Measurements from ENCODE around the gene KCNQ1. TPM values are rescaled to one million over a fixed set of nuclear protein-coding genes. Genes with fewer than 3 reads are reported as not detected.

KCNQ1 gene
- polyA plus RNA-seq, 1 of the 3 experiments (the other 2 are of a cell fraction), result 0.05 TPM

- Histone ChIP-seq H3K27me3 (ENCODE audit: insufficient read depth) (no peaks in the 10 kb centered on the region), H3K9me3 (no peaks in the 10 kb centered on the region), H3K4me1 (ENCODE audit: control insufficient read depth in 1 of 2, insufficient read depth in 2 of 2, low read depth in 1 of 2, low read length in 1 of 2) (peaks cover 5 to 9% of the 10 kb centered on the region in 2 experiments; a peak in 2 of 4 replicates), H3K9me2 (no peaks in the 10 kb centered on the region), H2AFZ (ENCODE audit: low read depth) (peak overlapping the region; percentile 69; the same call in 1 of the 2 replicates), H3K36me3 (replicated peaks in 1 of 2; ENCODE audit: control insufficient read depth in 1 of 2, insufficient read depth in 2 of 2, low read length in 1 of 2) (no peaks in the 10 kb centered on the region), H3F3A (replicated peaks; ENCODE audit: insufficient read depth) (no peaks in the 10 kb centered on the region), H3K27ac (ENCODE audit: low read depth in 2 of 2, low read length in 1 of 2) (peak overlapping the region in 1 of 2 experiments; percentile 62; a peak in 2 of 4 replicates), H4K20me1 (ENCODE audit: insufficient read depth) (no peaks in the 10 kb centered on the region), H3K79me2 (ENCODE audit: insufficient read depth) (no peaks in the 10 kb centered on the region), H3K4me2 (peak overlapping the region; percentile 65), H3K9ac (peak overlapping the region; percentile 51; the same call in 1 of the 2 replicates), H3K4me3 (ENCODE audit: low read depth in 2 of 2, low read length in 1 of 2) (peak overlapping the region in 1 of 2 experiments; percentile 34; a peak in 1 of 4 replicates)
- ChIA-PET POLR2A (interaction anchor here (0.8 to 1.9 kb wide), 4 partner anchors 105 to 359 kb away, joined by 3 to 14 read pairs (median 4); no protein-coding TSS in a partner anchor), CTCF (interaction anchor here (0.5 to 15.4 kb wide), 123 partner anchors 9 to 688 kb away, joined by 3 to 1016 read pairs (median 6); partner anchors contain the start of genes C11orf21, CDKN1C, KCNQ1 and KCNQ1OT1)
- DNase-seq, result peak; percentile 90
- 36% methylated on average over 34 of the region's 43 CpGs for WGBS (ENCODE audit: low lambda C conversion rate)
- peak; percentile 50 for TF ChIP-seq NFIC (IDR thresholded peaks at IDR 0.05; ENCODE audit: borderline replicate concordance)
- peak; percentile 30; the same call in 1 of the 2 replicates for TF ChIP-seq NRF1 (IDR thresholded peaks at IDR 0.05; ENCODE audit: low read depth, low read length)
- TF ChIP-seq USF1 (IDR thresholded peaks at IDR 0.05; ENCODE audit: borderline replicate concordance, low read depth), result no peak
- TF ChIP-seq MAX (IDR thresholded peaks at IDR 0.05; ENCODE audit: low read depth), result 0 out of 2 replicates have a peak, but pooled peaks have one; percentile 47
- peak; percentile 98 for TF ChIP-seq CTCF (IDR thresholded peaks at IDR 0.05)
- TF ChIP-seq SMC3 (IDR thresholded peaks at IDR 0.05; ENCODE audit: low read depth, low read length), result peak; percentile 99
- no peak for TF ChIP-seq FOSL2 (IDR thresholded peaks at IDR 0.05; ENCODE audit: borderline replicate concordance, low read depth)
- TF ChIP-seq RAD21 (IDR thresholded peaks at IDR 0.05; ENCODE audit: low read length), result peak; percentile 97
- no peak for TF ChIP-seq RCOR1 (IDR thresholded peaks at IDR 0.05; ENCODE audit: low read length)
- no peak for TF ChIP-seq CHD2 (IDR thresholded peaks at IDR 0.05; ENCODE audit: low read length, partially characterized antibody)
- TF ChIP-seq JUND (IDR thresholded peaks at IDR 0.05), result no peak
- TF ChIP-seq FOXJ3 (CRISPR knock-in tag; IDR thresholded peaks at IDR 0.05), result 0 out of 2 replicates have a peak, but pooled peaks have one; percentile 16
- no peak for TF ChIP-seq ZBTB33 (IDR thresholded peaks at IDR 0.05; ENCODE audit: borderline replicate concordance, low read depth)
These were observed 88.1 kb downstream of the KCNQ1 start for GRCh38 chr11:2532704-2533586.

All from SK-N-SH (cell line).